Chondrocyte (in vitro differentiated cells): Measurements from ENCODE around the gene GALNT2. TPM values are rescaled to one million over a fixed set of nuclear protein-coding genes. Genes with fewer than 3 reads are reported as not detected.

Experiments
- DNase-seq: peaks from one replicate; pipeline ENCODE4 v3.0.0; 2021; ENCODE audit warnings: mixed read lengths, low spot score
- H3K27ac Mint-ChIP-seq: one replicate; pipeline ENCODE4 v1.8.0; 2021; ENCODE audit warnings: mild to moderate bottlenecking, moderate library complexity, mixed read lengths; ENCODE audit not compliant: unreplicated experiment
- H3K27me3 Mint-ChIP-seq: 2 replicates; pipeline ENCODE4 v1.8.0; 2021; ENCODE audit warnings: low read depth, mixed read lengths
- H3K36me3 Mint-ChIP-seq: 2 replicates; pipeline ENCODE4 v1.8.0; 2021; ENCODE audit warnings: low read depth, mixed read lengths
- H3K4me1 Mint-ChIP-seq: 2 replicates; pipeline ENCODE4 v1.8.0; 2021; ENCODE audit warnings: low read depth, mild to moderate bottlenecking, mixed read lengths
- H3K4me3 Mint-ChIP-seq: one replicate; pipeline ENCODE4 v1.8.0; 2021; ENCODE audit warnings: mild to moderate bottlenecking, moderate library complexity, mixed read lengths; ENCODE audit not compliant: unreplicated experiment
- H3K9me3 Mint-ChIP-seq: 2 replicates; pipeline ENCODE4 v1.8.0; 2021; ENCODE audit warnings: low read depth, mixed read lengths
- CTCF ChIP-seq: fragments of 200-600 bp; sonication (generic); IDR thresholded peaks from 2 replicates; pipeline ENCODE4 v1.5.0; 2021; ENCODE audit warnings: antibody characterized with exemption, mild to moderate bottlenecking, moderate library complexity
- total RNA-seq: library from RNA; stranded (reverse); gene quantifications from 3 replicates; pipeline ENCODE4 v1.2.1, GENCODE V29; 2021

The GALNT2 gene
- total RNA-seq, 1 donor from 2014 or later: 223 TPM

GRCh38 chr1:230102472-230102871 is 35.4 kb downstream of the GALNT2 start:
- peak overlapping the region; percentile 78 for H3K27ac Mint-ChIP-seq
- no peak for TF ChIP-seq CTCF
- H3K27me3 Mint-ChIP-seq: no peaks in the 10 kb centered on the region
- H3K9me3 Mint-ChIP-seq: no peaks in the 10 kb centered on the region
- no peaks in the 10 kb centered on the region for H3K36me3 Mint-ChIP-seq
- no peak for DNase-seq
- peaks cover 72% of the 10 kb centered on the region for H3K4me1 Mint-ChIP-seq
- no peak overlapping the region for H3K4me3 Mint-ChIP-seq

GRCh38 chr1:230103306-230104173 is 36.5 kb downstream of the GALNT2 start:
- TF ChIP-seq CTCF: no peak
- no peaks in the 10 kb centered on the region for H3K27me3 Mint-ChIP-seq
- peak overlapping the region; percentile 97 for H3K27ac Mint-ChIP-seq
- peaks cover 73% of the 10 kb centered on the region for H3K4me1 Mint-ChIP-seq
- H3K36me3 Mint-ChIP-seq: no peaks in the 10 kb centered on the region
- H3K9me3 Mint-ChIP-seq: no peaks in the 10 kb centered on the region
- DNase-seq: no peak
- peak overlapping the region; percentile 0 for H3K4me3 Mint-ChIP-seq

- peaks cover 78% of the 10 kb centered on the region for H3K4me1 Mint-ChIP-seq
- H3K4me3 Mint-ChIP-seq: peak overlapping the region; percentile 50
Measured at GRCh38 chr1:230104395-230105244, 37.6 kb downstream of the GALNT2 start.

GRCh38 chr1:230105245-230105753 is 38.3 kb downstream of the GALNT2 start:
- H3K36me3 Mint-ChIP-seq: no peaks in the 10 kb centered on the region
- H3K27ac Mint-ChIP-seq: peak overlapping the region; percentile 97
- no peaks in the 10 kb centered on the region for H3K9me3 Mint-ChIP-seq
- peak overlapping the region; percentile 41 for H3K4me3 Mint-ChIP-seq
- H3K27me3 Mint-ChIP-seq: no peaks in the 10 kb centered on the region
- TF ChIP-seq CTCF: no peak
- DNase-seq: no peak
- peaks cover 85% of the 10 kb centered on the region for H3K4me1 Mint-ChIP-seq

More at GRCh38 chr1:230104395-230105244, 37.6 kb downstream of the GALNT2 start:
- H3K9me3 Mint-ChIP-seq: no peaks in the 10 kb centered on the region
- peak; percentile 43 for TF ChIP-seq CTCF
- no peaks in the 10 kb centered on the region for H3K27me3 Mint-ChIP-seq
- DNase-seq: peak; percentile 97
- H3K27ac Mint-ChIP-seq: peak overlapping the region; percentile 97
- H3K36me3 Mint-ChIP-seq: no peaks in the 10 kb centered on the region
